IPS-11a (cell line): ENCODE measurements around the gene BTBD9.
"Not testable (repeated sequence)": the region's sequence is repeated elsewhere in the genome, so short reads cannot be mapped to it uniquely, and the experiment has no call there.

Source experiments
- H3K4me3 ChIP-seq: one replicate; pipeline ENCODE4 v1.5.1; 2013; ENCODE audit warnings: low read depth, low read length, control low read depth

BTBD9 gene

DNA sequence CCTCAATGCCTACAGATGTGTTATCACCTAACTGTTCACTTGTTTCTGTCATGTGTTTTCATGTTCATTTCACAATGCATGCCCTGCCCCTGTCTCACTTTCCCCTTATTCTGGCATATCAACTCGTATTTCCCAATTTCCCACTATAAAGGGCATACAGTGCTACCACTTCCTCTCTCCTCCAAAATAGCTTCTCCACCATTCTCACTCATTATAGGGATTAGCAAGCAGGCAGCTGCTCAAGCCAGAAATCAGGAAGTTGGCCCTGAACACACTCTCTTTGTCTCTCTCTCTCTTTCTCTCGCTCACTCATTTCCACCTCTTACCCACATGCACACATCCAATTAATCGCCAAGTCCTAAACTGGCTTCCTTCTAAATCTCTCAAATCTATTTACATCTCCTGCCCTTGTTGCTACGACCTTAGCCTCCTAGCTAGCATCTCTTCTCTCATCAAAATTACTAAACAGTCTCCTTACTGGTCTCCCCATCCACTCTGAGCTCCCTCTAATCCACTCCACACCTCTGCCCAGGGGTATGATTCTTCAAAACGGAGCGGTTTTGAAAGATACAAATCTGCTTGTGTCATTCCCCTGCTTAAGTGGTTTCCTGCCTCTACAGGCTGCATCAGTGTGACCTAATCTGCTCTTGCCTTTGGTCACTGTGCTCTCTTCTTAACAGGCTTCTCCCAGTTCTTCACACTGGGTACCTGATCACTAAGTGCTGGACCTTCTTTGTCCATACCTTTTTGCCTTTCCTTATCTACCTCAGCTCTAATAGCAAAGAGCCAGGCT, 196.2 kb downstream of the BTBD9 start:
- H3K4me3 ChIP-seq: no peak overlapping the region

DNA sequence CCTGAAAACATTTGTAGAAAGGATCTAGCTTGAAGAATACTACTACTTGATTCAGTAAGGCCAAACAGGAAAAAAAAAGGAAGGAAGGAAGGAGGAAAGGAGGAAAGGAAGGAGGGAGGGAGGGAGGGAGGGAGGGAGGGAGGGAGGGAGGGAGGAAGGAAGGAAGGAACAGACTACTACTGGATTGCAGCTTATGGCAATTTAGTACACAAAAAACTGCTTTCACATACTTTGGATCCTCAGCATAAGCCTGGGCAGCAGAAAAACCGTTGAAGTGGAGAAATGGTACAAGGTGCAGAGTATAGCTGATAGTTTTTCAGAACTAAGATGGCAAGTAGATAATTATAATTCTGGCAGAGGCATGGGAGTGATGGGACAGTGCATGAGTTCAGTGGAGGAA, 201.6 kb downstream of the BTBD9 start:
- no peak overlapping the region for H3K4me3 ChIP-seq

DNA sequence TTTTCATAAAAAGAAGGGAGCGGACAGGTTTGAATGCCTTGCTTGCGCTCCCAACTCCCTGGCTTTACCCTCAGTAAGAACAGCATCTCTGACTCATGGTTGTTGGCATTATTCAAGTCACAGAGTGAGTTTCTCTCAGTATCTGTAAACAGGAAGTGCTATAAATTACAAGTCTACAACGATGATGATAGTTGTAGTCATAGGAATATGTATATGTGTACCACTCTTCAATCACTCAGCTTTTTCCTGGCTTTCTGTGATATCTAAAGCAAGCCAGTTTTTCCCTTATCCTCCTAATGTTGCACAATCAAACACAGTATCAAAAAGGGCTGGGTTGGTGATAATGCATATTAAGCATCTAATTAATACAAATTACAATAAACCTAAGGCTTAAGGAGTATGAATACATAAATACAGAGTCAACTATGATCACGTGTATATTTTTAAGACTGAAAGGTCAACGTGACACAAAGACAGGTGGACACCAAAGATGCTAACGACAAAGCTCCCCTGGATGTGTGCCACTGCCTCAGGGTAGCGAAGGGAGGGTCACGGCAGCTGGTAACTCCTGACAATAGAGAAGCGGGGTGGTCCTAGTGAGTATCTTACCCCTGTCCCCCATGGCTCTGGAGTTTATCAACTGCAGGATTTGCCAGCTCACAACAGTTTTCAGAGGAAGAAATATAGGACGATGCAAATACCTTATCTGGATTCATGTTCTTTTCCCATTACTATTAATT, 202.8 kb downstream of the BTBD9 start:
- H3K4me3 ChIP-seq: no peak overlapping the region

DNA sequence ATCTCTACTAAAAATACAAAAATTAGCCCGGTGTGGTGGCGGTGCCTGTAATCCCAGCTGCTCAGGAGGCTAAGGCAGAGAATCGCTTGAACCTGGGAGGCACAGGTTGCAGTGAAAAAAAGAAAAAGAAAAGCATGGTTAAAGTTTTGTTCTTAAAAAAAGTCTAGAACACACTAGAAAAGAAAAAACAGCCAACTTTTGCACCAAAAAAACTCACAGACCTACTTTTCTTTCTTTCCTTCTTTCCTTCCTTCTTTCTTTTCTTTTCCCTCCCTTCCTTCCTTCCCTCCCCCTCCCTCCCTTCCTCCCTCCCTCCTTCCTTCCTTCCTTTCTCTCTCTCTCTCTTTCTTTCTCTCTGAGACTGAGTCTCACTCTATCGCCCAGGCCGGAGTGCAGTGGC, 204.4 kb downstream of the BTBD9 start:
- H3K4me3 ChIP-seq: no peak overlapping the region

DNA sequence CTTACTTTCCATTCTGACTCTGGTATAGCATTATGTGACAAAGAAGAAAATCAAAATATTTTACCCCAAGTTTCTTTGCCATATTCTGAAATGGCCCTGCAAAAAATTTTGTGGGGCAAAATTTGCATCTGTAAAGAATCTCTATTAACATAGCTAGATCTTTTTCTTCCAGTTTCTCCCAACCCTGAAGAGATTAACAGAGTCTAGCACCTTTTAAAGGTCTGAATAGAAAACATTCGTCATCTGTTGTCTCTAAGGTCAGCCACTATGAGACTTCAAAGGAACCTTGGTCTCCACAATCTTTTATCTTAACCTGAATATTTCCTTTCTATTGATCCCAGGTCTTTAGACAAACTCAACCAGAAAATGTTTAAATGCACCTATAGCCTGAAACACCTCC, 205.7 kb downstream of the BTBD9 start:
- no peak overlapping the region for H3K4me3 ChIP-seq

DNA sequence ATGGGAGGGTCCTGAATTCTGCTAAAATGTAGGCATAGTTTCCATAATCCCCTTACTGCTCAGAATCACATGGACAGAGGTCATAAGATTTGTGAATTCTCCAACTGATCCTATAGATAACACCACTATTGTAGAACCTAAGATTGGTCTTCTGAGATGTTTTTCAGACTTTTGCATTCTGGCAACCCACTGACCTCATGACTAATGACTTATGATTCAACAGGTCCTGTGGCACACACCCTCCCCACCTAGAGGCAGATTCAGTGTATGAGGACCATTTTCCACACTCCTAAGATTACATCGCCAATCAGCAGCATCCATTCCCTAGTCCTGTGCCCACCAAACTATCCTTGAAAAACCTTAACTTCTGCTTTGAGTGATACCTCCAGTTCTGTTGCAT, 207.2 kb downstream of the BTBD9 start:
- H3K4me3 ChIP-seq: no peak overlapping the region

DNA sequence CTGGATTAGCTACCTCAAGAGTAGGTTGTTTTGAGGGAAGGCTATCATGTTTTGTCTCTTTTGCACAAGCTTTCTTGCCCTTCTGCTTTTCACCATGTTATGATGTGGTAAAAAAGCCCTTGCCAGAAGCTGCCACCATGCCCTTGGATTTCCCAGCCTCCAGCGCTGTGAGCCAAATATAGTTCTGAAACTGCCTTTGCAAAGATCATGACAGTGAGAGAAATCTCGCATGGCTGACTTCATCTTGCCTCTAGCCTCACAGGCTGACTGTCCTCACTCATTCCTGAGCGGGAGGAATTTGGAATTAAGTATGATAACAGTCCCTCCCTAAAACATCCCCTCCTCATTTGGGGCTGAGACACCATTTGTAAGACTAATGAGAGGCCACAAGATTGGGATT, 207.7 kb downstream of the BTBD9 start:
- H3K4me3 ChIP-seq: no peak overlapping the region

DNA sequence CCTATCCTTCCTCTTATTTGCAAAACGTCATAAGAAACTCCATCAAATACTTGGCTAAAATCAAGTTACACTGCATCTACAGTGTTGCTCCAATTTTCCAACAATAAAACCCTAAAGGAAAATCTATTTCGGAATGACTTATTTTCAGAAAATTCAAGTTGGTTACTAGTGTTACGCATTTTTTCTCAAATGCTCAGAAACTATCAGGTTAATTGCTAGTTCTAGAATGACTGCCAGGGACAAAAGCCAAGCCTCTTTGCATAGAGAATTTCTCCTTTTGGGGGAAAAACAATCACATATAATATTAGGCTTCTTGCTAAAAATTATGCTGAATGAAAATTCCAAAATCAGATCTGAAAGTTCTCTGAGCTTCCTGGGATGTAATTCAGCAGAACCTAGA, 210.2 kb downstream of the BTBD9 start:
- no peak overlapping the region for H3K4me3 ChIP-seq

DNA sequence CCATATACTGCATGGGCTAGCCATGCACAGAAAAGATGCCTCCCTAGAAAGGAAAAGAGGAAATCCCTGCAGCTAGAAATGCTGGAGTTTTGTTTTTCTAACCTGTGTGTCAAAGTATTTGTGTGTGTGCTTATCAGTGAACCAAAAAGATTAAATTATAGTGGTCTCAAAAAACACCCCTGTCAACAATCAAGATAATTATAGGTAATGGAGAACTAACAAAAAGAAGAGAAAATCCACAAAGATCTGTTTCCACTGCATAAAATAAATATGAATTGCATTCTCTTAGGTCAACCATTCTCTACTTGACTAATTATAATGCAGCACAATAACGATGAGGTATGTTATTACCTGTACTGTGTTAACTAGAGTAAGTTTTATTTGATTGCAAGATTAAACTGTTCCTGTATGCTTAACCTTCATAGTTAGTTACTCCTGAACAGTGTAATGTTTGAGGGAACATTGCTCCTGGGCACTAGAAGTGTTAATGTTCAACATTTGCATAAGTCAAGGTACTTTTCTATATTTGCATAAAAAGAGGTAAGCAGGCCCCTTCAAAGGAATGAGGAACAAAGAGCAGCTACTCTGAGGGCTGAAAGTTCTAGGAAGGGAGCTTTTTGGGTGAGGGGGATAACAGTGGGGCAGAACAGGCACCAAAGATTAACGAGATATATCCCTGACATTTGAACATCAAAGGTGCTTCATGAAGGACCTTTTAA, 212.1 kb downstream of the BTBD9 start:
- H3K4me3 ChIP-seq: no peak overlapping the region

DNA sequence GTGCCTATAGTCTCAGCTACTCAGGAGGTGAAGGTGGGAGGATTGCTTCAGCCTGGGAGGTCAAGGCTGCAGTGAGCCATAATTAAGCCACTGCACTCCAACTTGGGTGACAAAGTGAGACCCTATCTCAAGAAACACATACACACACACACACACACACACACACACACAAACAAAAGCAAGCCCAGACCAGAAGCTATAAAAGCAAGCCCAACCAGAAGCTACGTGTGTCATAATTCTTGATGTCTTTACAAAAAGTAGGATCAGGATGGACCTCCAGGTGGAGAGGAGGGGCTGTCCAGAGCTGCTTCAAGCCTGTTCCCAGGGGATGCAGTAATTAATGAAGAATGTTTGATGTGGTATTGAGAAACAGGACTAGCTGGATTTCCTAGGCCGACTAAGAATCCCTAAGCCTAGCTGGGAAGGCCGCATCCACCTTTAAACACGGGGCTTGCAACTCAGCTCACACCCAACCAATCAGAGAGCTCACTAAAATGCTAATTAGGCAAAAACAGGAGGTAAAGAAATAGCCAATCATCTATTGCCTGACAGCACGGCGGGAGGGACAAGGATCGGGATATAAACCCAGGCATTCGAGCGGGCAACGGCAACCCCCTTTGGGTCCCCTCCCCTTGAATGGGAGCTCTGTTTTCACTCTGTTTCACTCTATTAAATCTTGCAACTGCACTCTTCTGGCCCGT, 213.8 kb downstream of the BTBD9 start:
- H3K4me3 ChIP-seq: not testable (repeated sequence)

DNA sequence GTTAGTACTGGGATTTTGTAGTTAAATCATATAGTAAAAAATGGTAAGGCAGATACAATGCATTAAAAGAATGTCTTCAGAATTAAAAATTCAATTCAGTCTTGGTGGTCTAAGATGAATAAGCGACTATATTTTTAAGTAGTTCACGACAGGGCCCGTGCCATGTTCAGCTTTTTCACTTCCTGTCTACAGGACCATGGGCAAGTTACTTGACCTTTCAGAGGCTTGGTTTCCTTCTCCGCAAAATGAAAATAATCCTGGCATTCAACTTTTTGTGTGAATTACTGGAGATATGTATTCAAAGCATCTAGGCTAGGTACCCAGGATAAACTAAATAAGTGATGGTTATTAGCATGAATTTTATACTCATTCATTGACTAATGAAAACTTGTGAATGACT, 216.0 kb downstream of the BTBD9 start:
- no peak overlapping the region for H3K4me3 ChIP-seq

DNA sequence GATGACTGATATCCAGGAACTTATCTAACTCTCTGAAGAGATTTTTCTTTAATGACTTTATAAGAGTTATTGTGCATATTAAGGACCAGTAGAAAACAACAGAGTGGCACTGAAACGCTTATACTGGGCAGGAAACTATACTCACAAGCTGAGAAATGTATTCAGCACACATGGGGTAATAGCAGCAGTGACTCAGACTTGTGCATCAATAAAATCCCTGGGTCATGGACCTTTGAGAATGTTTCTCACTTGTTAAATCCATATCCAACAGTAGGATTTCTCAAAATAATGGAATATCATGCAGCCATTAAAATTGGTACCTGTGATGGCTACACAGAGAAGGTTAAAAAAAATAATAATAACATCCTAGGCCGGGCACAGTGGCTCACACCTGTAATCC, 219.5 kb downstream of the BTBD9 start:
- H3K4me3 ChIP-seq: no peak overlapping the region

DNA sequence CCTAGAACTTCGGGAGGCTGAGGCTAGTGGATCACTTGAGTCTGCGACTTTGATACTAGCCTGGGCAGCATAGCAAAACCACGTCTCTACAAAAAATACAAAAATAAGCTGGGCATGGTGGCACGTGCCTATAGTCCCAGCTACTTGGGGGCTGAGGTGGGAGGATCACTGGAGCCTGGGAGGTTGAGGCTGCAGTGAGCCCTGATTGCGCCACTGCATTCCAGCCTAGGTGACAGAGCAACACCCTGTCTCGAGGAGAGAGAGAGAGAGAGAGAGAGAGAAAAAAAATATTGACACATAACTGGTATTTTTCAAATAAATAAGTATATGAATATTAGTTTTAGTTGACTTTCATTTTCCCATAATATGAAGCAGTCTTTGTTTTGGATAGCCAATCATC, 222.2 kb downstream of the BTBD9 start:
- no peak overlapping the region for H3K4me3 ChIP-seq

DNA sequence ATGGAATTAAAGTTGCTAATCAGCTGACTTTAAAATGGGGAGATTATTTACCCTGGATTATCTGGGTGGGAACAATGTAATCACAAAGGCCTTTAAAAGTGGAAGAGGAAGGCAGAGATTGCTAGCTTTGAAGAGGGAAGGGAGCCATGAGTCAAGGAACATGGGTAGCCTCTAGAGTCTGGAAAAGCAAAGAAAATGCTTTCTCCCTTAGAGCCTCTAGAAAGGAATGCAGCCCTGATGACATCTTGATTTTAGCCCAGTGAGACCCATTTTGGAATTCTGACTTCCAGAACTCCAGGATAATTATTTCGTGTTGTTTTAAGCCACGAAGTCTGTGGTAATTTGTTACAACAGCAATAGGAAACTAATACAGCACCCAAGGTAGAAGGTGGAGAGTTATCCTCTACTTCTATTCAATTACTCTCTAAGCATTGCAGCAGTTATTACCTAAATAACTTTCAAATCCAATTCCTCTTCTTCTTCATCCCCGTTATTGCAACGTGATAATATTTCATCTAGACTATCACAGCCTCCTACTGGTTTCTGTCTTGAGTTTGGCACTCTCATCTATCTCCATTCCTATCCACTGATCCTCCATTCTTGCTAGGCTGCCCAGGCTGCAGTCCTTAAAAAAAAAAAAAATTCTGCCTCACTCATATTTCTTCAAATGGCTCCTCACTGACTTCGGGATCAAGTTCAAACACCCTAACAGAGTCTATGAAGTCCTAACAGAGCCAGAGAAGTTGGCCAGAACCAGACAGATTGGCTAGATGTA, 224.3 kb downstream of the BTBD9 start:
- no peak overlapping the region for H3K4me3 ChIP-seq

DNA sequence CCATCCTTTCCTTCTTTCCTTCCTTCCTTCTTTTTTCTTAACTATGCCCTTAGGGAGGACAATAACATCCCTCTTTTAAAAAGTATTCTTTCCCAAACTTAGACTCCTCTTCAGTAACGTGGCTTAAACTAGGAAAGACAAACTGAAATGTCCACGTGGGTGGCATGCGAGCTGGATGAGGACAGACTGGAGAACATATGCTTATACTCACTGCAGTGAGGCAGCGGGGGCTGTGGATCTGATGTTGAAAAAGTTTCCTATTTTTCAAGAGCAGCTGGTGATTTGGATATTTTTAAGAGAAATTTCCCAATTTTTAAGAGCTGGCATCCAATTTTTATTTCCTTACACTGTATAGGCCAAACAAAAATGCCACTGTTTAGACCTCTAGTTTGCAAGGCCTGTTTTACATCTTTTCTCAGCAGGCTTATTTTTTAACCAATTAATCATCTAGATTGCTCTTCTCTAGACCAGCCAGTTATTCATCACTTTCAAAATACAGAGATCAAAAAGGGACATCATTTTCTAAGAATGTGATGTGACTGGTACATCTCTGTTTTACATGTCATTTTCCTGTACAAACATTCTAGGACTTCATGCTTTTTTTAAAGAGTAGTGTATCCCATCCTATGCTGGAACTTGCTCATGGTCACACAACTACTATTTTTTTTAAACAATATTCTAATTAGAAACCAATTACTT, 226.5 kb downstream of the BTBD9 start:
- no peak overlapping the region for H3K4me3 ChIP-seq

DNA sequence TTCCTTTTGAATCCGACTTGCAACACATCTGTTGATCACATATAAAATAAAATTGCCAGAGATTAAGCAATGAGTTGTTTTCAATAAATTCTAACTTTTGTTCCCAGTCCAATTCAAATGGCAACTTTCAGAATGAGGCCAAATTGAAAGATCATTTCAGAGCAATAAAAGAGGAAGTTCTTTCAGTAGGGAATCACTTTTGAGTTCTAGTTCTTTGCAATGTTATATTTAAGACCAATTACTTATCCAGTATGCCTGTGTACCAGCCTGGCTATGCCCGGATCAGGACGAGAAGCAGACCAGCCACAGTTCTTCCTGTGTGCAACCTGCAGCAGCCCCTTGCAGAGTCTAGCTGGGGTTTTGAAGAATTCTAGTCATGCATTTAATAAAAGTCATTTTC, 232.5 kb downstream of the BTBD9 start:
- H3K4me3 ChIP-seq: no peak overlapping the region

DNA sequence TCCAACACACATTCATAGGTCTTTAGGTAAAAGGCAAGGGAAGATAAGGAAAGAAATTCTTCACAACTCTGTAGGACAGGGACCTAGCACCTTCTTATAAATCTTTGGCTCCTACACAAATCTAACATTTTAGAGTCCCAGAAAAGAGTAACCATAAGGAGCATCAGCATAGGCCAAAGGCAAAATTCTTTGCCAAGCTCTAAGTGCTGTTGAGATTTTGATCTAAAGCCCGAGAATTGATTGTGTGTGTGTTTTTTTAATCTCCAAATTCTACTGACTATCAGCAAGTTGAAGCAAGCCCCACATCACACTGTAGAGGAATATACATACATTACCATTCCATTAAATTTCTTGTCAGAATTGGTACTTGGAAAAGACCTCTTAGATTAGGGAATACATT, 233.6 kb downstream of the BTBD9 start:
- H3K4me3 ChIP-seq: no peak overlapping the region

DNA sequence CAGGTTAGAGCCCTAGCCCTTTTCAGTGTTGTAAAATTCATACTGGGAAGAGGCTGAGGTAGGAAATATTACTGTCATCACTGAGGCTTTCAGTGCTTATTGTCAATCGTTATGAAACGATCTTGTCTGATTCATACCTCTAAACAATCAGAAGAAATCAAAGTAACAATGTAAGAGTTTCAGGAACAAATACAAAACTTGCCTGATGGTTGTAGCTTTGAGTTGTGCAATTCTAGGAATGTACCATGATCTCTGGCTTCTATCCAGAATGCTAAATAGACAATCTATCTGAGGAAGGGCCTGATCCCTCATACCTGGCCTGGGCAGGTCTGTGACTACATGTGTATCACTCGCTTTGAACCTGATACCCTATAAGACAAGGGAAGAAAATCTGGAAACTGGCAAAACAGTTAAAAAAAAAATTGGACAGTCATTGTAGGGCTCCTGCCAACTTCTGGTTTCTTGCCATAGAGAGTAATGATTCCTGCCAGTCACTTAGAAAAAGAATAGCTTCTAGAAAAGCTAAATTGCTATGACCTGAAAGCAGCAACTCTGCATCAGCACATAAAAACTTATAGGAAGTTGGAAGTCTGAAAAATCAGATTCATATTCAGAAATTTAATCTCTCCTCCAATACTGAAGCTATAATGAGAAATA, 234.7 kb downstream of the BTBD9 start:
- no peak overlapping the region for H3K4me3 ChIP-seq

DNA sequence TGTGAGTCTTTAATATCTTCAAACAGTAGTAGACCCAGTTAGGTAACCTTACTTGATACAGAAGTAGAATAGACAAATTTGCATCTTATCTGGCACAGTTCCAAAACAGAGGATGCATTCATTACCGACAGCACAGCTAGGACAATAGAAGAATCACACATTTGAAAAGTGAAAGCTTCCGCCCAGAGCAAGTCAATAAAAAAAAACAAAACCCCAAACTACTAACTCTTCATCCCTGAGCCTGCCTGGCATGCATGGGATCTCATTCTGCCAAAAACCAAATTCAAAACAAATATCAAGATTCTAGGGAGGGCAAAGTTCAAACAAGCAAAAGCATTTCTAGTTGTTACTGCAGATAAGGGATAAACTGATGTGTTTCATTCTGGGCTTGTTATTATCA, 235.4 kb downstream of the BTBD9 start:
- no peak overlapping the region for H3K4me3 ChIP-seq
